ENCODE data around the gene HES1.

The HES1 gene

GRCh38 chr3:194167480-194168282 lies 31.7 kb downstream of the HES1 start:
- DNase-seq (ENCODE audit: low spot score) = no peak

- DNase-seq (ENCODE audit: low spot score) = no peak
Measured at GRCh38 chr3:194168994-194169393, 33.0 kb downstream of the HES1 start.

DNA sequence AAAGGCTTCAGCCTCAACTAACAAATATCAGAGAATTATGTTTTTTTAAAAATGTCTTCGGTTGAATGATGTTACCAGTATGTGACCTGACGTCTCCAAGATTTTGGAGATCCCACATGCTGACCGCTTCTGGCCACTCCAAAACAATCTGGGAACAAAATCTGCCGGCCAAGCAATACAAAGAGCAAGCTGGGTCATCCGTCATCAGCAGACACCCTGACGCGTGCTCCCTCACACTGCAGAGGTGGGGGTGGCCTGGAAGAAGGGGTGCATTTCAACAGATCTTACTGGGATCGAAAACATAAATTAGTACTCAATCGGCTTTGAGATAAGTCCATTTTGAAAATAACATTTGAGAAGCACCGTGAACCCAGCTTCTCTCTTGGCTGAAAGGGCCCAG lies 33.6 kb downstream of the HES1 start:
- DNase-seq (ENCODE audit: low spot score) = no peak

DNA sequence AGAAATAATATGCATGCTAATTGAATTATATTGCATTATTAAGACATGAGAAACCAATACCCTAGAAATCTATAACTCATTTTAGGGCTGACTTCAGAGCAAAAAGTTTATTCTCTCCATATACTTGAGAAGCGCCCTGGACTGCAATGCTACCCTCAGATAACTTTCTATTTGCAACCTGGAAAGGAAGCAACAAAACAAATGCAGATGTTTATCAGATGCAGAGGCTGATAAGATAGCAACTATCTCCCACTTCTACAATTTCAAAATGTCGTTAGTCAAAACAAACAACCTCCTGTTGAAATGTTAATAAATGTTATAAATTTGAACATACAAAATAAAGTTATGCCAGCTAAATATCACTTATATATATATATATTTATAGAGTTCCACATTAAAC lies 34.8 kb downstream of the HES1 start:
- DNase-seq (ENCODE audit: low spot score) = no peak

DNA sequence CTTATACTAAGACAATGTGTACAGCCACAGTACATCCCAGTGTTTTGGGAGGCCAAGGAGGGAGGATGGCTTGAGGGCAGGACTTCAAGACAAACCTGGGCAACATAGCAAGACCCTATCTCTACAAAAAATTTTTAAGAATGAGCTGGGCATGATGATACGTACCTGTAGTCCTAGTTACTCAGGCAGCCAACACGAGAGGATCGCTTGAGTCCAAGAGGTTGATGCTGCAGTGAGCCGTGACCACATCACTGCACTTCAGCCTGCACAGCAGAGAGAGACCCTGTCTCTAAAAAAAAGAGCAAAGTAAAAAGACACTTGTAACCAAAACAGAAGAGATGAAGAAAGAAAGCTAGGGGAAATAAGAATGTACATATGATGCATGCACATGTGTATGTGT lies 38.5 kb downstream of the HES1 start:
- DNase-seq (ENCODE audit: low spot score) = no peak

GRCh38 chr3:194174980-194175379 lies 39.0 kb downstream of the HES1 start:
- no peak for DNase-seq (ENCODE audit: low spot score)

DNA sequence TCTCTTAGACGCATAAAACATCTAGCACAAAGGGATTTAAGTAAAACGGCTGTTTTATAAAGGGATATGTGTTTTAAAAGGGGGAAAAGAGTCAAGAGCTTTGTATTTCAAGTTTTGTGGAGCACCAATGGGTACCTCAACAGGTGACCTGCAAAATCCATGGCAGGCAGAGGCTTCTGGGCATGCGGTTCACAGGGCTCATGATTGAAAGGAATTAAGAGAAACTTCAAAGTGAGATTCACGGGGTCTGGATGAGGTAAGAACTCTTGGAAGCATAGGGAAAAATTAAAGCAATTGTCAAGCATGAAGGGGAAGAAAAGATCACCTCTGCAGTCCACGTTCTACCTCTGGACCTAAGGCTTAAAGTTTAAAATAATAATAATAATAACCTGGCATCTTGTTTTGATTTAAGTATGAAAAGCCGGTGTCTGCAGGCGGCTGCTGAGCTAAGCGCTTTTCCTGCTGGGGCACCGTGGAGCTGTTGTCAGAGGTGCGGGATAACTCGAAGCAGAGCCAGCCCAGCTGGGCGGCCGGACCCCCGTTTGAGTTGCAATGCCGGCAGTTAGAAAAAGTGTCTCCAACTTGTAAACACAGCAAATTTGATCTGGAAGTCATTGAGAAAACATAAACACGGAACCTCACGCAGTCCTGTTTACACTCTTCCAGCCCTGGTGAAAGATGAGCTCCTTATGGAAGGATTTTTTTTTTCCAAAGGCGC lies 40.5 kb downstream of the HES1 start:
- no peak for DNase-seq (ENCODE audit: low spot score)

DNA sequence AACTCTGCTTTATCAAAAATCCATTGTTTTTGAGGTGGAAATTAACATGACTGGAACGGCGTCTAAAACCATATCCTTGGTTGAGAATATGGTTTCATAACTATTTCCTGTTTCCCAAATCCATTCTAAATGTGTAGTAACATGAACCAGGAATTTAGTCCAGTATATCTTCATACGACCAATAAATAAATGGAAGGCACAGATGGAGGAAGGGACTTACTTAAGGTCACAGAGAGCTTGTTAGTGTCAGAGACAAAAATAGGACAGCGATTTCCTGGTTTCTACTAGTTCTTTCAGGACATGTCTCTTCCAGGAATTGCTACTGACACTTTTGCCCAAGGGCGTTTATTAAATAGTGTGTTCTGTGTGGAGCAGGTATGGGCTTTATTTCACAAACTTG lies 41.2 kb downstream of the HES1 start:
- DNase-seq (ENCODE audit: low spot score) = no peak

DNA sequence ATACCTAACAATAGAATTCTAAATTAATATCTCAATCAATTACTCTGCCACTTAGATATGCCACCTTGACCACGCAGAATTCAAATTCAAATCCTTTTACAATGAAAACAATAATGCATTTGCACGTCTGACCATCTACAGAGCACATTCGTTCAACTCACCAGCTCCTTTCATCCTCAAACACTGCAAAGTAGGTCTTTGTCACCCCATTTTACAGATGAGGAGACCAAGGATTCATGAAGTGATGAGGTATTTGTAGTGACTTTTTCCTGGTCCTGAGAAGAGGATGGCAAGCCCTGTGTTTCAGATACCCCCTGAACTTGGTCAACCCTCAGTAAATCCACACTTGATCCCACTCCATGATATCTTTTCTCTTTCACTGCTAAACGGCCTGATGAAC lies 42.2 kb downstream of the HES1 start:
- DNase-seq (ENCODE audit: low spot score) = no peak

DNA sequence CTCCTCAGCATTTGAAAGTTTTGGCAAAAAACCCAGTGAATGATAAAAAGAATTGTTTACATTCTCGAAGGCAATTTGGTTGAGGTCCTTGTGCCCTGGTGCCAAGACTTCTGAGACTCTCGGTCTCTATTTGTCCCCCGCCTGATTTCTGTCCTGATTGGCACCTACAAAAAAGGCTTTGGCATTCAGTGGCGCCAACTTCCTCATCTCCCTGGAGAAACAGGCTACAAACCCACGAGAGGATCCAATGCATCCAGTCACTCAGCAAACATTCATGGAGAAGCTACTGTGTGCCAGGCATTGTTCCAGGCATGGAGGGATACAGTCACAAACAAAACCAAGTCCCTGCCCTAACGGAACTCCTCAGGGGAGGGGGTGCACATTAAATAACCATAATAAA lies 42.7 kb downstream of the HES1 start:
- DNase-seq (ENCODE audit: low spot score) = no peak

- DNase-seq (ENCODE audit: low spot score) = no peak
Measured at GRCh38 chr3:194180570-194180969, 44.6 kb downstream of the HES1 start.

GRCh38 chr3:194181612-194182529 lies 45.9 kb downstream of the HES1 start:
- no peak for DNase-seq (ENCODE audit: low spot score)

DNA sequence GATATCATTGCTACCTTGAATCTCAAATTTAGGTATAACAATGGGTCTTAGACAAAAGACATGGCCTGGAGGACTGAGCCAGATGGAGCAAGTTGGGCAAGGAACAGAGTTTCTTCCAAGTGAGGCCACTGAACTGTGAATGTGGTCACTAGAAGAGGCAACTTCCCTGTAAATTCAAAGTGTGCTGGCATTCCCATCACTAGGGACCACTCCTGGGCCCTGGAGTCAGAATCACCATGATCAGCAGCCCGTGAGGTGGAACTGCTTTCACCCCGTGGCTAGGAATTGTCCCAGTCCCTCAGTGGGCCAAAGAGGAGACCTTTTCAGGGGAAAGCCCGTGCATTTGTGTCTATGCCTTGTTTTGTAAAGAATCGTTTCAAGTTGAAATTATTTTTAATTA lies 47.3 kb downstream of the HES1 start:
- DNase-seq (ENCODE audit: low spot score) = no peak

DNA sequence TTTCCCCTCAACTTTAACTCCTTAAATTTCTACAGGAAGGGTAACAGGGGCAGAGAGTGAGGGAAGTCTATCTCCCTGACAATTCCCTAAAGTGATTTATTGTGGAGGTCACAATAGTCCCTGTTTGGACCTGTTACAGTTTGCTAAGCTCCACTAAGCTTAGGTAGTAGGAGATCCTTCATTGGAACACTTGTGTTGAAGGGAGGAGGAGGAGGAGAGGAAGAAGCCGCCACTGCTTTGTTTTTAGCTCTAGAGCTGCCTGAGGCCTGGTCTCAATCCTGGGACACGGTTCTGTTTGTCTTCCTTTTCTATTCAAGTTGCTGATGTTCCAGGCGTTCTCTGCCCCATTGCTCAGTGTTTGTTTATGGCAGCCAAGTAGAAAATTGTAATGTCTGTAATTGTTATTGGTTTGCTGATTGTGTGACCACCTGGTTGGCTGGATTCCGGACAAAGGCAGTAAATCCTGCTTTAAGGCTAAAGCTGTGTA lies 48.4 kb downstream of the HES1 start:
- DNase-seq (ENCODE audit: low spot score) = no peak

DNA sequence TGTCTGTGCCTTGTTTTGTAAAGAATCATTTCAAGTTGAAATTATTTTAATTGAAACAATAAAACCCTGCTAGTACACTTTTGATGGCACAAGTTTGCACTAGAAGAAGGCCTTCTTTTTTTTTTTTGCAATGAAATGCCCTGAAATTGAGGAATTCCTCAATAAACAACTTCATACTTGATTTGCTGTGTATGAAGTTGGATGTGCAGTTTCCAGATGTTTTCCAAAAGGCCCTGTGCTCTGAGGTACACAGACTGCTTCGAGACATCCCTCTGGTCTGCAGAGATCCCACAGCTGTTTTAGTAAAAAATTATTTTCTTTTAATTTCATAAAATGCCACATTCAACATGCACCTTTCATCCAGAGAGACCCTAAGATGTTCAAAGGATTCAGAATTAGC lies 48.9 kb downstream of the HES1 start:
- DNase-seq (ENCODE audit: low spot score) = no peak

GRCh38 chr3:194185221-194185620 lies 49.3 kb downstream of the HES1 start:
- DNase-seq (ENCODE audit: low spot score) = no peak

DNA sequence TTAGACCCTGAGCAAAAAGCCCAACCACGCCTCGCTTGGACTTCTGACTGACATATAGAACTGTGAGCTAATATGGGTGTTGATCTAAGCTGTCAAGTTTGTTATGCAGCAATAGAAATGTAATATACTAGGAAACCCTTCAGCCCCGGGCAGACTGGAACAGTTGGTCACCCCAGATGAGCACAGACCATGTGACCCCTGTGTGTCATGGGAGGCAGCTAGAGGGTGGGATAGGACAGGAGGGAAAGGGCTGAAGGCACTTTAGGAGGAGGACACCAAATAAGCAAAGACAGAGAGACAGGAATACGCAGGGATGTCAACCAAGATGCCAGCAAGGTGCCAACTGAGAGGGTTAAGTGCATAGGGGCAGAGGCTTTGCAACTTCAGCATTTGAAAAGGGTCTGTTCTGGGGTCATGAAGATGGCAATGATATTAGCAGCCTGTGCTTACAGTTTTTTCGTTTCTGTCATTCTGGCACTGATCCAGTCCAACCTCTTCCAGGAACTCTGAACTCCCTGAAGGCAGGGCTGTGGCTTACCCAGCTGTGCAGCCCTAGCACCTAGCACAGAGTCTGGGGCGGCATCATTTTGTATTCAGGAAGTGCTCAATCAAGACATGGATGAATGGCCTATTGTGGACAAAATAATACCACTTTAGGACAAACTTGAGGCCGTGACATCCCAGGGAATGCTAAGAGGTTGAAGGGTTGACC lies 51.4 kb downstream of the HES1 start:
- no peak for DNase-seq (ENCODE audit: low spot score)

All from cerebellar cortex (tissue), 1 donor.